Parathyroid adenoma (tissue), 2 donors: ENCODE measurements around the gene PXMP2.

Source experiments
- H2AFZ ChIP-seq: fragments of 300-600 bp; sonication (generic); one replicate; pipeline ENCODE4 v1.7.0; 2017; ENCODE audit warnings: antibody characterized with exemption, mild to moderate bottlenecking
- H3K27ac ChIP-seq: fragments of 300-600 bp; sonication (generic); one replicate; pipeline ENCODE4 v1.7.0; 2017
- H3K27me3 ChIP-seq: fragments of 300-600 bp; sonication (generic); one replicate; pipeline ENCODE4 v1.7.0; 2017; ENCODE audit warnings: low read length; ENCODE audit not compliant: control insufficient read depth, insufficient read depth
- H3K36me3 ChIP-seq: fragments of 300-600 bp; sonication (generic); one replicate; pipeline ENCODE4 v1.7.0; 2017; ENCODE audit warnings: low read length; ENCODE audit not compliant: control insufficient read depth, insufficient read depth
- H3K4me1 ChIP-seq: fragments of 300-600 bp; sonication (generic); one replicate; pipeline ENCODE4 v1.7.0; 2017; ENCODE audit warnings: control low read depth
- H3K4me2 ChIP-seq: fragments of 300-600 bp; sonication (generic); one replicate; pipeline ENCODE4 v1.7.0; 2017; ENCODE audit warnings: low read length
- H3K4me3 ChIP-seq: fragments of 300-600 bp; sonication (generic); one replicate; pipeline ENCODE4 v1.7.0; 2017; ENCODE audit warnings: low read depth, low read length
- H3K79me2 ChIP-seq: fragments of 300-600 bp; sonication (generic); one replicate; pipeline ENCODE4 v1.7.0; 2017; ENCODE audit warnings: control low read depth
- H3K9ac ChIP-seq: fragments of 300-600 bp; sonication (generic); one replicate; pipeline ENCODE4 v1.7.0; 2017; ENCODE audit warnings: mild to moderate bottlenecking
- H3K9me3 ChIP-seq: fragments of 300-600 bp; sonication (generic); one replicate; pipeline ENCODE4 v1.7.0; 2017; ENCODE audit warnings: low read length; ENCODE audit not compliant: control insufficient read depth
- CTCF ChIP-seq: fragments of 300-600 bp; sonication (generic); IDR thresholded peaks from one replicate; pipeline ENCODE4 v1.7.0; 2017; ENCODE audit warnings: antibody characterized with exemption, mild to moderate bottlenecking
- donor health status: primary hyperparathyroidism.

Gene PXMP2

GRCh38 chr12:132640936-132641335 lies 46.5 kb upstream of the PXMP2 start:
- Histone ChIP-seq H3K4me3 (no peak overlapping the region), H3K9me3 (no peaks in the 10 kb centered on the region), H3K4me1 (no peaks in the 10 kb centered on the region), H2AFZ (no peak overlapping the region), H3K9ac (no peak overlapping the region), H3K79me2 (no peaks in the 10 kb centered on the region), H3K4me2 (no peak overlapping the region), H3K36me3 (no peaks in the 10 kb centered on the region), H3K27ac (no peak overlapping the region), H3K27me3 (no peaks in the 10 kb centered on the region)
- TF ChIP-seq CTCF: no peak

DNA sequence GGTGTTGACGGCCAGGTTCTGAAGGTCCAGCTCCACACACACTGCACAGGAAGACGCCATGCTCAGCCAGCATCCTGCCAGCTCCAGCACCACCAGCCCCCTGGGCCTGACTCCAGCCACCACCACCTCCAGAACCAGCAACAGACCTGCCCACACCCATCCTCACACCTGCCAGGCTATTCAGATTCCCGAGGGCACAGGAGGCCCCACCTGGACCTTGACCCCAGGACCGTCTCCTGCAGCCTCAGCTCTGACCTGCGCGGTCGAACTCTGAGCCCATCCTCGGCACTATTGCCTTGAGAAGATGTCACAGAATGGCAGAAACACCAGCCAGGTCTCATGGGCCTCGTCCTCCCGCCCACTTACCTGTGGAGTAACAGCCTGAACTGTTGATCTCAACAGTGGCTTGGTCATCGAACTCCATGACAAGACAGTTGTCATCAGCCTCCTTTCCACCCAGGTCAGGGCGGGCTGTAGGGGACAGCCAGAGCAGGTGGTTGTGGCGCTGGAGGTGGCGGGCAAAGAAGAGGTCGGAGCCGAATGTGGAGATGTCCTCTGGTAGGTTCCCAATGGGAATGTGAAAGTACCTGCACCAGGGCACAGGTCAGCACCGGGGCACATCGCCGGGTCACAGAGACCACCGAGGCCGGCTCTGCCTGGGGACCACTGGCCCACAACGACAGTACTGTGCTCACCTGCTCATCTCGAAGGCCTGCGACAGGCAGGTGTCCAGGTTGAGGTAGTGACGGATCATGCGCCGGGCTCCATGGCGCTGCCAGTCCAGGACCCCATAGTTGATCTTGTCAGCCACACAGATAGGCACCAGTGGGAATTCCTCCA lies 45.4 kb upstream of the PXMP2 start:
- H3K27me3 ChIP-seq: no peaks in the 10 kb centered on the region
- no peaks in the 10 kb centered on the region for H3K9me3 ChIP-seq
- no peak overlapping the region for H3K4me2 ChIP-seq
- no peaks in the 10 kb centered on the region for H3K36me3 ChIP-seq
- H3K4me1 ChIP-seq: no peaks in the 10 kb centered on the region
- no peak overlapping the region for H3K4me3 ChIP-seq
- H2AFZ ChIP-seq: no peak overlapping the region
- no peak overlapping the region for H3K27ac ChIP-seq
- no peak overlapping the region for H3K9ac ChIP-seq
- TF ChIP-seq CTCF: no peak
- no peaks in the 10 kb centered on the region for H3K79me2 ChIP-seq

GRCh38 chr12:132642846-132643835 lies 44.2 kb upstream of the PXMP2 start:
- TF ChIP-seq CTCF: no peak
- Histone ChIP-seq H3K36me3 (no peaks in the 10 kb centered on the region), H3K4me2 (no peak overlapping the region), H3K9me3 (no peaks in the 10 kb centered on the region), H3K27me3 (no peaks in the 10 kb centered on the region), H3K9ac (no peak overlapping the region), H3K4me3 (no peak overlapping the region), H3K79me2 (no peaks in the 10 kb centered on the region), H2AFZ (no peak overlapping the region), H3K27ac (no peak overlapping the region), H3K4me1 (no peaks in the 10 kb centered on the region)

DNA sequence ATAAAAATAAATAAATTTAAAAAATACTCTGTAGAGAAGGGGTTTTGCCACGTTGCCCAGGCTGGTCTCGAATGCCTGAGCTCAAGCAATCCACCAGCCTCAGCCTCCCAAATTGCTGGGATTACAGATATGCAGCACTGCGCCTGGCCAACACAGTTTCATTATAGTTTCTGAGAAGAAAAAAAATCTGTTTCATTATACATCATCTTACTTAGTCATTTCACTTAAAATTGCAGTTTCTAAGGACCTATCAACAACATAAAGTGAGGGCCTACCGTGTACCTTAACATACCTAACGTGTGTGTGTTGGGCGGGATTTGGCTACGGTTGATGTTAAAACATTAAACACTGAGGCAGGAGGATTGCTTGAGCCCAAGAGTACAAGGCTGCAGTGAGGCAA lies 40.5 kb upstream of the PXMP2 start:
- no peaks in the 10 kb centered on the region for H3K79me2 ChIP-seq
- no peaks in the 10 kb centered on the region for H3K4me1 ChIP-seq
- no peak overlapping the region for H2AFZ ChIP-seq
- no peak overlapping the region for H3K27ac ChIP-seq
- no peaks in the 10 kb centered on the region for H3K27me3 ChIP-seq
- H3K4me3 ChIP-seq: no peak overlapping the region
- no peak overlapping the region for H3K4me2 ChIP-seq
- H3K9ac ChIP-seq: no peak overlapping the region
- no peak for TF ChIP-seq CTCF
- H3K36me3 ChIP-seq: no peaks in the 10 kb centered on the region
- no peaks in the 10 kb centered on the region for H3K9me3 ChIP-seq
